Endothelial cell of umbilical vein (primary cell): ENCODE measurements around the gene TAF11L14. TPM values are rescaled to one million over a fixed set of nuclear protein-coding genes. Genes with fewer than 3 reads are reported as not detected.

Source experiments
- BruUV-seq: library from RNA; stranded (reverse); fragments of 400-500 nt; replicated peaks from 2 replicates; lab custom pipeline; 2021; lab: Mats Ljungman, UMichigan
- CTCF ChIA-PET: fragments of 300-600, 350-600 bp; sonication (Branson Sonifier 250); formaldehyde crosslinking; loops from one replicate; lab custom pipeline; 2021; ENCODE audit warnings: antibody characterized with exemption, inconsistent platforms; lab: Charles Lee
- POLR2A ChIA-PET: fragments of 300-600, 350-600 bp; sonication (Branson Sonifier 250); formaldehyde crosslinking; loops from one replicate; lab custom pipeline; 2021; ENCODE audit warnings: antibody characterized with exemption, inconsistent platforms; lab: Charles Lee
- DNase-seq: peaks from one replicate; pipeline ENCODE4 v3.0.0-alpha.2; 2011; ENCODE audit warnings: low read depth, low spot score
- FAIRE-seq: peaks from 2 replicates; lab custom pipeline; 2011; peaks lifted over from hg19 to GRCh38; lab: Jason Lieb, UNC
- H2AFZ ChIP-seq: 2 replicates; pipeline ENCODE4 v1.6.0; 2012; ENCODE audit warnings: low read depth, low read length, control low read depth, inconsistent platforms
- H3K27ac ChIP-seq: 2 replicates; pipeline ENCODE4 v1.5.1; 2011; ENCODE audit warnings: low read depth, mild to moderate bottlenecking, control low read depth, low read length, moderate library complexity; ENCODE audit not compliant: insufficient read depth
- H3K27me3 ChIP-seq, 2 experiments: 2 replicates each; pipeline versions ENCODE4 v1.6.0 to v1.6.1; 2011; ENCODE audit warnings: low read length in 2 of 2, mixed read lengths in 1 of 2; ENCODE audit not compliant: control insufficient read depth in 2 of 2, insufficient read depth in 2 of 2
- H3K36me3 ChIP-seq, 2 experiments: 2 replicates in 1 of 2; 3 replicates in 1 of 2; pipeline ENCODE4 v1.5.1; 2011; ENCODE audit warnings: low read length in 2 of 2, mild to moderate bottlenecking in 1 of 2, moderate library complexity in 1 of 2; ENCODE audit not compliant: control insufficient read depth in 2 of 2, insufficient read depth in 2 of 2; ENCODE audit errors: extremely low read depth in 1 of 2
- H3K4me1 ChIP-seq: 3 replicates; pipeline ENCODE4 v1.5.1; 2011; ENCODE audit warnings: mild to moderate bottlenecking, low read length; ENCODE audit not compliant: control insufficient read depth, insufficient read depth; ENCODE audit errors: extremely low read depth
- H3K4me2 ChIP-seq: 2 replicates; pipeline ENCODE4 v1.6.1; 2011; ENCODE audit warnings: low read length, control low read depth, mixed read lengths; ENCODE audit not compliant: insufficient read depth
- H3K4me3 ChIP-seq, 3 experiments: fragments of 200-600 bp in 1 of 3; sonication (generic), shearing (Covaris generic) in 1 of 3; replicated peaks in 1 of 3; 2 replicates each; pipeline ENCODE4 v1.5.1; 2011 to 2016; ENCODE audit warnings: control low read depth in 3 of 3, low read length in 3 of 3, mild to moderate bottlenecking in 2 of 3, inconsistent platforms in 1 of 3, low read depth in 1 of 3, moderate library complexity in 1 of 3; ENCODE audit not compliant: insufficient read depth in 1 of 3
- H3K79me2 ChIP-seq: 2 replicates; pipeline ENCODE4 v1.6.0; 2012; ENCODE audit warnings: low read length, inconsistent platforms; ENCODE audit not compliant: control insufficient read depth, insufficient read depth
- H3K9ac ChIP-seq: replicated peaks from 2 replicates; pipeline ENCODE3; 2011; ENCODE audit warnings: low read length, control low read depth; ENCODE audit not compliant: insufficient read depth; ENCODE audit errors: extremely low read depth
- H3K9me1 ChIP-seq: replicated peaks from 3 replicates; pipeline ENCODE4 v1.6.0; 2011; ENCODE audit warnings: mild to moderate bottlenecking, low read length; ENCODE audit not compliant: control insufficient read depth, insufficient read depth; ENCODE audit errors: extremely low read depth
- H3K9me3 ChIP-seq: replicated peaks from 2 replicates; pipeline ENCODE4 v1.5.1; 2012; ENCODE audit warnings: low read length, inconsistent platforms; ENCODE audit not compliant: control insufficient read depth, insufficient read depth
- H4K20me1 ChIP-seq: replicated peaks from 2 replicates; pipeline ENCODE3; 2011; ENCODE audit warnings: mild to moderate bottlenecking, low read length; ENCODE audit not compliant: control insufficient read depth, insufficient read depth; ENCODE audit errors: extremely low read depth
- GATA2 ChIP-seq: IDR thresholded peaks from 2 replicates; pipeline ENCODE4 v1.7.0; 2011; ENCODE audit warnings: low read depth, mild to moderate bottlenecking, moderate library complexity, mixed read lengths, low read length; ENCODE audit not compliant: insufficient read length, insufficient read depth
- MYC ChIP-seq: IDR thresholded peaks from one replicate; pipeline ENCODE4 v1.6.1; 2011; ENCODE audit warnings: mild to moderate bottlenecking, low read depth, low read length
- POLR2AphosphoS5 ChIP-seq: IDR thresholded peaks from 2 replicates; pipeline ENCODE4 v1.6.1; 2012; ENCODE audit warnings: low read depth, mild to moderate bottlenecking, control low read depth, low read length, moderate library complexity; ENCODE audit not compliant: insufficient read depth
- dilution Hi-C: fragments of 300-500 bp; cut with MboI; formaldehyde crosslinking; loops from one replicate; pipeline ENCODE4 v1.15.0; 2019; ENCODE audit warnings: low sequenced_read_pairs; ENCODE audit not compliant: extremely low pct_ligation_motif_present
- intact Hi-C: fragments of 100-400 bp; cut with micrococcal nuclease; formaldehyde crosslinking; loops from one replicate; pipeline ENCODE4 v1.10.0; 2022
- polyA plus RNA-seq, 4 experiments: library from polyadenylated mRNA; depleted of rRNA in 3 of 4; stranded (reverse) in 3 of 4; unstranded in 1 of 4; fragments of >200 nt; gene quantifications; 2 replicates each; pipeline versions ENCODE4 v1.2.1 to v1.2.3, GENCODE V29; 2011 to 2012; ENCODE audit warnings: missing spikeins in 1 of 4
- small RNA-seq: library from RNA; depleted of rRNA; stranded (forward); fragments of <200 nt; gene quantifications from one replicate; pipeline ENCODE3, GENCODE V24; 2012; ENCODE audit warnings: low replicate concordance, low read depth; ENCODE audit not compliant: insufficient read depth, insufficient read length
- total RNA-seq: library from RNA; stranded (reverse); gene quantifications from 2 replicates; pipeline ENCODE4 v1.2.3, GENCODE V29; 2021
- TF ChIP-seq, protein P1 (sequence below): IDR thresholded peaks from 2 replicates; pipeline ENCODE4 v1.6.1; 2011; ENCODE audit not compliant: insufficient read depth, insufficient read length

The TAF11L14 gene
- total and polyA plus RNA-seq, 2 donors (not counting 3 experiments of a cell fraction or from before 2014, with no cell fraction given) = not detected

DNA sequence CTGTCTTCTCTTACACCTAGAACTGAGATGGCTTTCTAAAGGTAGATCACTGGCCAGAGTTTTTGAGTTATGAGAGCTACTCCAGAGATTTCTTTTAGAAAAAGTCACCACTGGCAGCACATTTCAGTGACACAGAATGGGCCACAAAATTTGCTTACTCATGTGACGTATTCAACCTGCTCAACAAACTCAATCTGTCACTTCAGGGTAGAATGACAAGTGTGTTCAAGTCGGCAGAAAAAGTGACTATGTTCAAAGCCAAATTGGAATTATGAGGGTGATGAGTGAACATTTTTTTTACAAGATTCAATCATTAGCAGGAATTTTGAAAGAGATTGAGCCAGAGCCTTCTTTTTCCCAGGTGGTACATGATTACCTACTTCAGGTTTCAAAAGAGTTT is 46.5 kb downstream of the TAF11L14 start:
- no peak for FAIRE-seq
- BruUV-seq = no TSS peak
- ChIA-PET POLR2A (no interaction called here), CTCF (no interaction called here)
- Histone ChIP-seq H2AFZ (no peak overlapping the region), H3K27ac (no peak overlapping the region), H3K9me1 (no peaks in the 10 kb centered on the region), H3K27me3 (no peaks in the 10 kb centered on the region), H3K9me3 (no peaks in the 10 kb centered on the region), H4K20me1 (no peaks in the 10 kb centered on the region), H3K36me3 (no peaks in the 10 kb centered on the region), H3K9ac (no peak overlapping the region), H3K4me1 (no peaks in the 10 kb centered on the region), H3K79me2 (no peaks in the 10 kb centered on the region), H3K4me2 (no peak overlapping the region), H3K4me3 (no peak overlapping the region)
- intact Hi-C loops (no loop called here), dilution Hi-C loops (no loop called here)
- TF ChIP-seq MYC (no peak), GATA2 (no peak), POLR2AphosphoS5 (no peak)
- TF ChIP-seq, protein P1, sequence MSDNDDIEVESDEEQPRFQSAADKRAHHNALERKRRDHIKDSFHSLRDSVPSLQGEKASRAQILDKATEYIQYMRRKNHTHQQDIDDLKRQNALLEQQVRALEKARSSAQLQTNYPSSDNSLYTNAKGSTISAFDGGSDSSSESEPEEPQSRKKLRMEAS = no peak
- DNase-seq = no peak

Small RNA genes within 50 kb of the gene (small RNA-seq; reads per million reads assigned to genes)
- not detected for gene AC233724.1
- gene AC233724.12 = not detected
- not detected for gene AC233724.2
- not detected for gene AC233724.3
- gene AC233724.4 = not detected
- not detected for gene AC233724.6
- gene AC233724.7 = not detected

Other genes with a start within 250 kb of the TAF11L14 start
- gene TAF11L2, start 136.2 kb upstream of the TAF11L14 start, total RNA-seq = not detected in 2 replicates
- gene TAF11L2, start 136.2 kb upstream of the TAF11L14 start, polyA plus RNA-seq = not detected in 2 replicates
- gene TAF11L3, start 116.1 kb upstream of the TAF11L14 start, total RNA-seq = not detected in 2 replicates
- gene TAF11L3, start 116.1 kb upstream of the TAF11L14 start, polyA plus RNA-seq = not detected in 2 replicates
- gene TAF11L4, start 112.7 kb upstream of the TAF11L14 start, total RNA-seq = not detected in 2 replicates
- not detected in 2 replicates for gene TAF11L4, start 112.7 kb upstream of the TAF11L14 start, polyA plus RNA-seq
- not detected in 2 replicates for gene TAF11L5, start 109.2 kb upstream of the TAF11L14 start, total RNA-seq
- not detected in 2 replicates for gene TAF11L5, start 109.2 kb upstream of the TAF11L14 start, polyA plus RNA-seq
- gene TAF11L6, start 105.8 kb upstream of the TAF11L14 start, total RNA-seq = not detected in 2 replicates
- not detected in 2 replicates for gene TAF11L6, start 105.8 kb upstream of the TAF11L14 start, polyA plus RNA-seq
- gene TAF11L7, start 48.7 kb upstream of the TAF11L14 start, total RNA-seq = not detected in 2 replicates
- not detected in 2 replicates for gene TAF11L7, start 48.7 kb upstream of the TAF11L14 start, polyA plus RNA-seq
- gene TAF11L8, start 43.5 kb upstream of the TAF11L14 start, total RNA-seq = not detected in 2 replicates
- not detected in 2 replicates for gene TAF11L8, start 43.5 kb upstream of the TAF11L14 start, polyA plus RNA-seq
- not detected in 2 replicates for gene TAF11L9, start 40.1 kb upstream of the TAF11L14 start, total RNA-seq
- gene TAF11L9, start 40.1 kb upstream of the TAF11L14 start, polyA plus RNA-seq = not detected in 2 replicates
- not detected in 2 replicates for gene TAF11L10, start 36.6 kb upstream of the TAF11L14 start, total RNA-seq
- not detected in 2 replicates for gene TAF11L10, start 36.6 kb upstream of the TAF11L14 start, polyA plus RNA-seq
- gene TAF11L11, start 30.3 kb upstream of the TAF11L14 start, total RNA-seq = not detected in 2 replicates
- not detected in 2 replicates for gene TAF11L11, start 30.3 kb upstream of the TAF11L14 start, polyA plus RNA-seq
- gene TAF11L12, start 24.1 kb upstream of the TAF11L14 start, total RNA-seq = not detected in 2 replicates
- gene TAF11L12, start 24.1 kb upstream of the TAF11L14 start, polyA plus RNA-seq = not detected in 2 replicates
- not detected in 2 replicates for gene TAF11L13, start 2.4 kb upstream of the TAF11L14 start, total RNA-seq
- not detected in 2 replicates for gene TAF11L13, start 2.4 kb upstream of the TAF11L14 start, polyA plus RNA-seq